T-helper 1 cell treated with Interleukin-12 subunit alpha and Interleukin-12 subunit beta and Interleukin-4 antibody, amounts not matched to agents 30 ng/mL and 1 ng/mL, for 36 hours (primary cell): ENCODE measurements around the gene ADGRD1. TPM values are rescaled to one million over a fixed set of nuclear protein-coding genes. Genes with fewer than 3 reads are reported as not detected.

Experiments used
- intact Hi-C: fragments of 100-400 bp; cut with micrococcal nuclease; formaldehyde crosslinking; loops from one replicate; pipeline ENCODE4 v1.15.1; 2024
- total RNA-seq: library from RNA; stranded (reverse); gene quantifications from 2 replicates; pipeline ENCODE4 v1.2.3, GENCODE V29; 2022

Gene ADGRD1
- total RNA-seq, 1 donor from 2014 or later: 0.54 TPM

DNA sequence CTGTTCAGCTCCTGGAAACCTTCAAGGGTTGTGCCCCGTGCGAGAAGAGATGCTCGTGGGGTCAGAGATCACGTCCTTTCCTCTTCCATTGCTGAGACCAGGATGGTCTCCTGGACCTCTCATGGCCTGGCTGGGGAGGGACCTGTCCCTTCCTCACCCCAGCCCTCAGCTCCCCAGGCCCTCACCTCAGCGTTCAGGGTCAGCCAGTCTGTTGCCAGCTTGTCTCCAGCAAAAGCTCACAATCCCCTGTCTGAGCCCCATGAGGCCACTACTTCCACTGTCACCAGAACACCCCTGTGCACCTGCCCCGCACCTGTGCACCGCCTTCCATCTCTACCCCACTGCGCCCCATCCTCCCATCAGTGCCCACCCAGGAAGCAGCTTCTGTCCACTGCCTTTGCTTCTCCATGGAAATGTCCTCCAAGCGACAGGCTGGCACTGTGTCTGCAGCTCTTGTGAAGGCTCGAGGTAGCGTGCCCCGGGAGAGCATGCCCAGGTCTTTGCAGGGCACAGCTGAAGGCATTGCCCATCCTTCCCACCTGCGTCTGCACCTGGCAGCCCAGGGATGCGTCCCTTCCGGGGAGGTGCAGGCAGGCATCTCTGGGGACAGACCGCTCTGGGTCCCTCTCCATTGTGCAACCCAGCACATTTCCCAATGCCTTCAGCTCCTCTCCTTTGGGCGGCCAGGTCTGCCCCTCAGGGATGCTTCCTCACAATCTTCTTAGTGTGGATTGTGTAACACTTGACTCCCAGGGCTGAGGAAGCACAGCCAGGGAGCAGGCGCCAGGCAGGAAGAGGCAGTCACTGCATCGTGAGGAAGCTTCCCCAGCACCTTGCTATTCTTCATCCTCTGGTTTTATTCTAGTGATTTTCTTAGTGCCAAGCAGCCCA lies 179.6 kb downstream of the ADGRD1 start:
- intact Hi-C loops: loop anchor here (2.0 to 5.0 kb wide), 2 partner anchors 314 to 371 kb away; no protein-coding TSS in a partner anchor

- intact Hi-C loops: loop anchor here (2.0 to 5.0 kb wide), 2 partner anchors 315 to 372 kb away; no protein-coding TSS in a partner anchor
These were observed 180.3 kb downstream of the ADGRD1 start for GRCh38 chr12:131133994-131134393.

GRCh38 chr12:131134523-131135310 lies 181.0 kb downstream of the ADGRD1 start:
- intact Hi-C loops: loop anchor here (5.0 kb wide), 1 partner anchor 372 kb away; no protein-coding TSS in a partner anchor

DNA sequence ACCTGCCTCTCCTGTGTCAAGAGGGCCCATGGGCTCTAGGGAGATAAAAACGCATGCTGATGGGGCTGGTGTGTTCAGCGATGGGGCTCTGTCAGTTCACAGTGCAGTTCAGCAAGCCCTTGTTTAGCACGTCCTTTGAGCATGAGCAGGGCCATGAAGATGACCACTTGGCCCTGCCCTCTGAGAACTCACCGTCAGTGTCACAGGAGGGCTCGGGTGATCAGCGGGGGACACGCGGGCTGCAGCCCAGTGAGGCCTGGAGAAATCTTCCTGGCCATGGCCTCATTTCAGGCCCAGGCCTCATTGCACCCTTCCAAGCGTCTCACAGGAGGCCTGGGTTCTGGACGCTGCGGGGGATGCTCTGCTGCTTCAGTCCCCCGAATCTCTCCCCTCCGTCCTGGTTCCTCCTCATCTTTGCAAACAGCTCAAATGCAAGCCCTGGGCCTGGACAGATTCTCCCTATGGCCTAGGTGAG lies 181.6 kb downstream of the ADGRD1 start:
- intact Hi-C loops: no loop called here

- intact Hi-C loops: no loop called here
These were observed 182.3 kb downstream of the ADGRD1 start for GRCh38 chr12:131135786-131136538.

GRCh38 chr12:131136539-131136872 lies 182.8 kb downstream of the ADGRD1 start:
- intact Hi-C loops: no loop called here

- intact Hi-C loops: no loop called here
These were observed 183.5 kb downstream of the ADGRD1 start for GRCh38 chr12:131137009-131137835.

DNA sequence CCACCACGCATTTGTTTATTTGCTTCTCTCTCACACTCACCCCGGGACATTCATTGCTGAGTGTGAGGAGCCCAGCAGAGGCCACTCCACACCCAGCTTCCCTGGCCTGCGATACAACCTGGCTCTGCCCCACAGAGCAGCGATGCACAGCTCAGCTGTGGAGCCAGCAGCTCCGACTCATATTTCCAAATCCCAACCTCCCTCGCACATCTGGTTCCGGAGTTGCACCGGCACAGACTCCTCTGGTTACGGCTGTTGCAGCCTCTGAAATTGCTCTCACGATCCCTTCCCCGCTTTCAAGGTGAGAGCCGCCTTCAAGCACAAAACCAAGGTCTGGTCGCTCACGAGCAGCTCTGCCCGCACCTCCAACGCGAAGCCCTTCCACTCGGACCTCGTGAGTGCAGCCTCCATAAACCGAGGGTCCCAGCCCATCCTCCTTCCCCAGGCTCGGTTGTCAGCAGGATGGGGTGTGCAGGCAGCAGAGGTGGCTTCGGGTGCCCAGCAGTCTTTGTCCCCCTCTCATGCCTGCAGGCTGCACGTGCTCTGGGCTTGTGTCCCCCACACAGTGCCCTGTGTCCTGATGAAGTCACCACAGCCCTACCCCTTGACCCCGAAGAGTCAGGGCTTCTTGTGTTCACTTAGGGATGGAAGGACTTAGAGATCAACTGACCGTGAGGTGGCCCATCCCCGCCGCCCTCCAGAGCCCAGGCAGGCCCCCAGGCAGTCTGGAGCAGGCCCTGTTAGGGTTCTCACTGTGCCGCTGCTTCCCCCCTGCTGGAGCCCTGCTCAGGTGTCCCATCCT lies 184.3 kb downstream of the ADGRD1 start:
- intact Hi-C loops: no loop called here

GRCh38 chr12:131138638-131139362 lies 185.1 kb downstream of the ADGRD1 start:
- intact Hi-C loops: no loop called here

DNA sequence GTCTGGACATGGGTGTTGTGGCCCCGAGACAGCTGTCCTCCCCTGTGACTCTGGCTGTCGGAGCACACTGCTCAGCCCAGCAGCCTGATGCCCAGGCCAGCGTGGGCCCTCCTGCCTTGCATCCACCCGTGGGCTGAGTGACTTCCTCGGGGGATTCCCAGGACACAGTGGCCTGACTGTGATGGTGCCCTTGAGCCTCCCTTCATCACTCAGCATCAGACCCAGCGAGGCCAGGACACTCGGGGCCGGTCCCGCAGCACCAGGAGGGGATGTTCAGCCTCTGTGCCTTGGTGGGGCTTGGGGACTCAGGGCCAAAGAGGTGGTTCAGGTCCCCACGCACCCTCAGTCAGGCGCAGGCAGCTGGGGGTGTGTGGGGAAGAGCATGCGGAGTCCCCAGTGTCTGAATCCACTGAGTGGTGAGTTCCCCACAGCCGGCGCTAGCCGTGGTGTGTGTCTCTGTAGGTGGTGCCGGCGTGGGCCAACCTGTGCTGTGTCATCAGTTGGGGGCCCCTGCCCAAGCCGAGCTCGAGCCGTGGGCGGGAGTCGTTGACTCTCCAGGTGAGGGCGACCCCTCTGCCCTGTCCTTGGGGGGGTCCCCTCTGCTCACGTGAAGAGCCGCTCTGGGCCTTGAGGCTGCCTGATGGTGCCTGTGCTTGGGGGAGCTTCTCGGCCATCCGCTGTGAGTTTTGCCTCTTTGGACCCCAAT lies 185.8 kb downstream of the ADGRD1 start:
- intact Hi-C loops: no loop called here

GRCh38 chr12:131140069-131140435 lies 186.3 kb downstream of the ADGRD1 start:
- intact Hi-C loops: no loop called here

DNA sequence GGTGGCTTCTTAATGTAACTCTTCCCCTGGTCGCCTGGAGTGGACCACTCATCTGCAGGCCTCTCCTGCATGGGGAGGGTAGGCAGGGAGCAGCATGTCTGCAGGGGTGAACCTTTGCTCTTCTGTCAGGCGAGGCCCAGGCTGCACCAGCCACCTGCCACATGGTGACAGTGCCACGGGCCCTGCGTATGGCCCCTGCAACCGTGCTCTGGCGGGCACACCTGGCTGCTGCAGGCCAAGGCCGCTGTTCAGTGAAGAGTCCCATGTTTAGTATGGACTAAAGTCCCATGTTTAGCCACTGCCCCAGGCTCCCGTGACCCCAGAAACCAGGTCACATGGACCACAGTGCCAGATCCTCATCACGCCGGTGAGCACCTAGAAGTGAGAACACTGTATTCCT lies 187.0 kb downstream of the ADGRD1 start:
- intact Hi-C loops: no loop called here

DNA sequence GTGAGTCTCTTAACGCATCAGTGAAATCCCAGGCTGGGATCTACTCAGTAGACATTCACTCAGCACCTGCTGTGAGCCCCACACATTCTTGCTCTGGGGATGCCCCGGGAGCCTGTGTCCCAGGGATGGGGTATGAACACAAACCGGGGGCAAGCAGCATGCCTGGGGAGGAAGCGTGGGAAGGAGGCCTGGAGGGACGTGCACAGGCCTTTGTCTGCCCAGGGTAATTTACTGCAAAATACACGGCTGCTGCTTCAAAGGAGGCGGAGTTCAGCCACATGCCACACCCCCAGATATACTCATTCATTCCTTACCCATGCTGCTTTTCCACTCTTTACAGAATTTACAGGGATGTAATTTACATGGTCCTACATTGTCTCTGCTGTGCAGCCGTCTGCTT lies 187.8 kb downstream of the ADGRD1 start:
- intact Hi-C loops: no loop called here

DNA sequence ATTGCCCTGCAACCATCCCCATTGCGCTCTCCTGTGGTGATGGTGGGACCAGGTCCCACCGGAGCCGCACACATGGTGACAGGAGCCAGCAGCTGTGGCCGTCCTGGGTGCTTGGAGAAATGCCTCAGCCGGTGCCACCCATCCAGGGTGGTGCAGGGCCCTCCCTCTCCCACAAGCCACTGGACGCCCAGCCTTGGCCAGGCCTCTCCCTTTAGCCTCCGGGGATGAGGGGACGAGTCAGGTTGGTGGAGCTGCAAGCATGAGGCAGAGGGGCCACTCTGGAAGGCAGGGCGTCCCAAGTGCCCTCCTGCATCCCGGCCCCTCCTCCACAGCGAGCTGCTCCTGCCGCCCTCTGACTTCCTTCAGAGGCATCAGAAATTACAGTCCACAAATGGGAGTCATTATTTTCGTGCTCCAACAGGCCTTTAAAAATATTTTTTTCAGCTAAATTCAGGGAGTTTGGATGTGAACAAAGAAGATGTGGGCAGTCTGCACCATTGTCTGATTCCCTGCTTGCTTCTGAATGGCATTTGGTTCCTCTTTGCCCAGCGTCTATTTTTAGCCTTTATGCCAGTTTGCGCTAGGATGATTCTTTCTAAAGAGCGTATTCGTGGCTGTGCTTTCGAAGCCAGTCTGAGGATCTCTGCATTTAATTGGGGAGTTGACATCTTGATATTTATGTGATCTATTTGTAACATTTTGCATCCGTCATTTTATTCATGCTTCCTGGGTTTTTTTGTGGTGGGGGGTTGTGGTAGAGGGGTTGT lies 189.4 kb downstream of the ADGRD1 start:
- intact Hi-C loops: no loop called here

GRCh38 chr12:131146173-131146675 lies 192.5 kb downstream of the ADGRD1 start:
- intact Hi-C loops: no loop called here

DNA sequence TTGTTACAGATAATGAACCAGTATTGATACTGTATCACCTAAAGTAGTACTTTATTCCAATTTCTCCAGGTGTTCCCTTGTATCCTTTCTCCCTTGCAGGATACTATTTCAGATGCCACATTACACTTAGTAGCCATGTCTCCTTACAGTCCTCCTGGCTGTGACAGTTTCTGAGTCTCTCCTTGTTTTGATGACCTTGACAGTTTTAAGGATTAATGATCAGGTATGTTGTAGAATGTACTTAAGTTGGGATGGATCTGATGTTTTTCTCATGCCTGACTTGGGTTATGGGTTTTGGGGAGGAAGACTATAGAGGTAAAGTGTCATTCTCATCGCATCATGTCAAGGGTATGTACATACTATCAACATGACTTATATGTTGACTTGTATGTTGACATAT lies 193.6 kb downstream of the ADGRD1 start:
- intact Hi-C loops: no loop called here

- intact Hi-C loops: no loop called here
These were observed 194.2 kb downstream of the ADGRD1 start for GRCh38 chr12:131147894-131148293.
